Endothelial cell of hepatic sinusoid (primary cell): ENCODE results near the gene DEAF1.
"Not testable (repeated sequence)": the region's sequence is repeated elsewhere in the genome, so short reads cannot be mapped to it uniquely, and the experiment has no call there.

Source experiments
- in situ Hi-C: cut with HindIII; loops from 2 replicates; pipeline ENCODE4 v1.10.0; 2017; ENCODE audit warnings: low sequenced_read_pairs

DEAF1 gene, protein sequence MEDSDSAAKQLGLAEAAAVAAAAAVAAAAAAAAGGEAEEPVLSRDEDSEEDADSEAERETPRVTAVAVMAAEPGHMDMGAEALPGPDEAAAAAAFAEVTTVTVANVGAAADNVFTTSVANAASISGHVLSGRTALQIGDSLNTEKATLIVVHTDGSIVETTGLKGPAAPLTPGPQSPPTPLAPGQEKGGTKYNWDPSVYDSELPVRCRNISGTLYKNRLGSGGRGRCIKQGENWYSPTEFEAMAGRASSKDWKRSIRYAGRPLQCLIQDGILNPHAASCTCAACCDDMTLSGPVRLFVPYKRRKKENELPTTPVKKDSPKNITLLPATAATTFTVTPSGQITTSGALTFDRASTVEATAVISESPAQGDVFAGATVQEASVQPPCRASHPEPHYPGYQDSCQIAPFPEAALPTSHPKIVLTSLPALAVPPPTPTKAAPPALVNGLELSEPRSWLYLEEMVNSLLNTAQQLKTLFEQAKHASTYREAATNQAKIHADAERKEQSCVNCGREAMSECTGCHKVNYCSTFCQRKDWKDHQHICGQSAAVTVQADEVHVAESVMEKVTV

GRCh38 chr11:694563-695287 is at the start of gene DEAF1:
DEAF1 (minus strand) TSS chr11:695222; CDS start chr11:695047, 175 bp downstream.
- in situ Hi-C loops = no loop called here

DNA sequence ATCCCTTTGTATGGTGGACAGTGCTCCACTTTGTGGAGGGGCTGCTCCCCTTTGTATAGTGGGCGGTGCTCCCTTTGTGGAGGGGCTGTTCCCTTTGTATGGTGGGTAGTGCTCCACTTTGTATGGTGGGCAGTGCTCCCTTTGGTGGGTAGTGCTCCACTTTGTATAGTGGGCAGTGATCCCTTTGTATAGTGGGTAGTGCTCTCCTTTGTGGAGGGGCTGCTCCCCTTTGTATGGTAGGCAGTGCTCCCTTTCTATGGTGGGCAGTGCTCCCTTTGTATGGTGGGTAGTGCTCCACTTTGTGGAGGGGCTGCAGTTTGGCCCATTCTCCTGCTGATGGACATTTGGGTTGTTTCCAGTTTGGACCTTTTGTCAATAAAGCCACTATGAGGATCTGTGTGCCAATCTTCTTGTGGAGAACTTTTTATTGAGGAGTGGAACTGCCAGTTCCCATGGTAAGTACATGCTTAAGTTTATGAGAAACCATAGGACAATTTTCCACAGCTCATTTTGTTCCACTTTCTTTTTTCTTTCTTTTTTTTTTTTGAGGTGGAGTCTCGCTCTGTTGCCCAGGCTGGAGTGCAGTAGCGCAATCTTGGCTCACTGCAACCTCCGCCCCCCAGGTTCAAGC is 47.7 kb upstream of the DEAF1 start:
- in situ Hi-C loops = no loop called here

- in situ Hi-C loops = no loop called here
Observed at GRCh38 chr11:742156-742546, 47.1 kb upstream of the DEAF1 start.

GRCh38 chr11:737899-738298 is 42.9 kb upstream of the DEAF1 start:
- in situ Hi-C loops = not testable (repeated sequence)

- in situ Hi-C loops = no loop called here
Observed at GRCh38 chr11:737366-737765, 42.3 kb upstream of the DEAF1 start.

- in situ Hi-C loops = not testable (repeated sequence)
Observed at GRCh38 chr11:734541-734940, 39.5 kb upstream of the DEAF1 start.

GRCh38 chr11:733072-733471 is 38.0 kb upstream of the DEAF1 start:
- in situ Hi-C loops = no loop called here

- in situ Hi-C loops = no loop called here
Observed at GRCh38 chr11:729492-730074, 34.6 kb upstream of the DEAF1 start.

DNA sequence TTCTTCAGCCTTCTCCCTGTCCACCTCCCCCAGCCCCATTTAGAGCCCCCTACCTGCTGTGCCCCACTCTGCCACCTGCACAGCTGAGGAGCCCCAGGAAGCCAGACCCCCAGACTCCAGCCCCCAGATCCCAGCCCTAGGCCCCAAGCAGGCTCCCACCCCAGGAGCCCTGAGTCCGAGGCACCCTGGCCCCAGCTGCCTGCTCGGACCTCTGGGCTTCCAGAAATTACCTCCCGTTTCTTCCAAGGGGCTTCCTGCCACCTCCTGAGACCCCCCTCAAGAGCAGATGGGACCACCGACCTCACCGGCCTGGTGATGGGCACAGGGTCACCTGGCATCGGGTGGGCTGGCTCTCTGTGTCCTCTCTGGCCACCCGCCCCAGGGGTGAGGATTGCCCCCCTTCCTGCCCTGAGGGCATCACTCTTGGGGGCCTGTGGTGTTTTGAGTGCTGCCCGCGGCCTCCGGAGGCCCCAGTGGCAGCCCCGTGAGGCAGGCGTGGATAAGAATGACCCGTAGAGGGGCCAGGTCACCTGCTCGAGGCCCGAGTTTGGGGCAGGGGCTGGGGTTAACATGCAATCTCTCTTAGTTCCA is 34.0 kb upstream of the DEAF1 start:
- in situ Hi-C loops = no loop called here

- in situ Hi-C loops = no loop called here
Observed at GRCh38 chr11:727859-728748, 33.1 kb upstream of the DEAF1 start.

DNA sequence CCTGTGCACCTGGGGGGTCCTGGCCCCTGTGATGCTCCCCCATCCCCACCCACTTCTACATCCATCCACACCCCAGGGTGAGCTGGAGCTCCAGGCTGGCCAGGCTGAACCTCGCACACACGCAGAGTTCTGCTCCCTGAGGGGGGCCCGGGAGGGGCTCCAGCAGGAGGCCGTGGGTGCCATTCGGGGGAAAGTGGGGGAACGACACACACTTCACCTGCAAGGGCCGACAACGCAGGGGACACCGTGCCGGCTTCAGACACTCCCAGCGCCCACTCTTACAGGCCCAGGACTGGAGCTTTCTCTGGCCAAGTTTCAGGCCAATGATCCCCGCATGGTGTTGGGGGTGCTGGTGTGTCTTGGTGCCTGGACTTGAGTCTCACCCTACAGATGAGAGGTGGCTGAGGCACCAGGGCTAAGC is 32.3 kb upstream of the DEAF1 start:
- in situ Hi-C loops = no loop called here

- in situ Hi-C loops = no loop called here
Observed at GRCh38 chr11:726278-727220, 31.5 kb upstream of the DEAF1 start.

- in situ Hi-C loops = no loop called here
Observed at GRCh38 chr11:725624-726202, 30.7 kb upstream of the DEAF1 start.

DNA sequence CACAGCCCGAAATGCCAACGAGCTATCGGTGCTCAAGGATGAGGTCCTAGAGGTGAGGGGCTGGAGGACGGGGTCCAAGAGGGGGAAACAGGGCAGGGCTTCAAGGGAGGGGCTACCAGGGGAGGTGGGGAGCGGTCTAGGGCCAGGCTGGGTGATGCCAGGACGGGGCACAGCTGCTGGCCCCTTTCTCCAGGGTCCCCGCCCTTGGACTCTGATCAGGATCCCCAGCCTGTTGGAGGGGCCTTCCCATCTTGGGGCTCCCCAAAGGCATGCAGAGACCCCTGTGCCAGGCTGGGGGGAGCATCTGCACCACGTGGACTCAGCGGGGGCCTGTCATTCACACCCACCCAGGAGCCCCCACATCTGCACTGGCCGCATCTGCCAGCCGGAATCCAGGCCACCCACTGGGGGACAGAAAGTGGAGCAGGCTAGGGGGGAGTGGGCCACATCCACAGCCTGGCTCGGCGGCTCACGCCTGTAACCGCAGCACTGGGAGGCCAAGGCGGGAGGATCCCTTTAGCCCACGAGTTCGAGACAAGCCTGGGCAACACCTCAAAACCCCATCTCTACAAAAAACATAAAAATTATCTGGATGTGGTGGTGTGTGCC is 29.9 kb upstream of the DEAF1 start:
- in situ Hi-C loops = no loop called here

DNA sequence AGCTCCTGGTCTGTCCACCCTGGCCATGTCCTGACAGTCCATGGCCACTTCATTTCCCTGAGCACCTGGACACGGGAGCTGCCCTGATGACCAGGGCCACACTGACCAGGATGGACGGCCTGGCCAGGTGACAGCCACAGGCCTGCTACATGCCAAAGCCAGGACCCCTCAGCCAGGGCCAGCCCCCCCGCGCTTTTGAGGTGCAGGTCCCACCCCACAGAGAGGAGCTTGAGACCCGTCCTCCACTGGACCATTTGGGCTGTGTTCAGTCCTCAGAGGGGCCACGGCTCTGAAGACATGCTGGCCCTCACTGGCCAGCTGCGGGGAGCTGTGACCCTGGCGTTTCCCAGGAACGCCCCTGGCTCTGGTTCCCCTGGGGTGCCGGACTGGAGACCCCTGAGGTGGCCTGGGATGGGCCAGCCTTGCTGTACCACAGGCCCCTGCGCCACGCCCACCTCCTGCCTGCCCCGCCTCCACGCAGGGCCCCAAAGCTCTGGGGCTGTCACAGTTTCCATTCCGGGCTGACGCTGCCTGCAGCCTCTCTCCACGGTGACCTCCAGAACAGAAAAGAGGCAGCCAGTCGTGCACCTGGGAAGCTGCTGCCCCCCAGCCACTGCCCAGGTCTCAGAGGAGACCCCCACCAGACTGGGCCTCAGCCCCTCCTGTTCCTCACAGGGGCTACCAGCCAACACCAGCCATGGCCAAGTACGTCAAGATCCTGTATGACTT is 29.2 kb upstream of the DEAF1 start:
- in situ Hi-C loops = no loop called here

DNA sequence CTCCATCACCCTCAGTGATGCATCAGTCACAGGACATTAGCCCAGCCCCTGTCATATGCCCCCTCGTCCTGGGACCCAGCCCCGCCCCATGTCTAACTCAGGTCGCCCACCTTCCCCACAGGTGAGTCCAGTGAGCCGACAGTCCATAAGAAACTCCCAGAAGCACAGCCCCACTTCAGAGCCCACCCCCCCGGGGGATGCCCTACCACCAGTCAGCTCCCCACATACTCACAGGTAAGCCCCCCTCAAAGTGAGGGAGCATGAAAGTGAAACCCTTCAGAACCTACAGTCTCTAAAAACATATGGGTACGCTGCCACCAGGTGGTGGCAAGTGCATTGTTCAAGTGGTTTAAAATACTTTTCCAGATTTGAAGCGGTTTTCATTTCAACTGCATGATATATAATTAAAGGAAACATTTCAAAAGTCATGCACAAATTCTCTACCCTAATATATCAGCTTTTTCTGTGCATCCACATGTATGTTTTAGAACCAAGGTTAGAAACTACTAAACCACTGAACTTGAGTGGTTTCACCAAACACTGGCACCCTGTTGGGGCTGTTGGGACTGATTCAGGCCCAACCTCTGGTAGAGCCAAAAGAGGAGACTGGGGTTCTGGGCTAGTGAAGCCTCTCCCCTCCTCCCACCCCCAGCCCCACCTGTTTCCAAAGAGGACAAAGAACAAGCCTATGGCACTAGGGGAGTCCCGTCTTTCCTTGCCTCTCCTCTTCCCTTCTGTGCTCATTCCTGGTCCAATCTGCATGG is 28.3 kb upstream of the DEAF1 start:
- in situ Hi-C loops = no loop called here
